Prostate gland (tissue), 2 donors: Measurements from ENCODE around the gene GPC5. TPM values are rescaled to one million over a fixed set of nuclear protein-coding genes. Genes with fewer than 3 reads are reported as not detected.

Experiments used
- DNase-seq: peaks from one replicate; pipeline ENCODE4 v3.0.0-alpha.2; 2019; ENCODE audit warnings: low spot score
- H3K27ac ChIP-seq, 2 donors: fragments of 200-600 bp; sonication (generic); 2 replicates each; pipeline ENCODE4 v1.5.1; 2017 to 2019
- H3K27me3 ChIP-seq: fragments of 200-600 bp; sonication (generic); replicated peaks from 2 replicates; pipeline ENCODE4 v1.5.1; 2019; ENCODE audit not compliant: insufficient read depth
- H3K36me3 ChIP-seq, 2 donors: fragments of 200-600 bp; sonication (generic); 1 replicate in 1 of 2; 2 replicates in 1 of 2; pipeline versions ENCODE4 v1.5.1 to v1.8.1; 2017 to 2019
- H3K4me1 ChIP-seq: fragments of 200-600 bp; sonication (generic); replicated peaks from 2 replicates; pipeline ENCODE4 v1.5.1; 2019
- H3K4me3 ChIP-seq, 2 donors: fragments of 200-600 bp; sonication (generic); 2 replicates each; pipeline ENCODE4 v1.5.1; 2017 to 2019
- H3K9me3 ChIP-seq: fragments of 200-600 bp; sonication (generic); 2 replicates; pipeline ENCODE4 v1.5.1; 2017
- CTCF ChIP-seq, 4 experiments: fragments of 200-600 bp in 2 of 4; fragments of 450-650 bp in 2 of 4; sonication (generic) in 2 of 4; IDR thresholded peaks; 1 replicate in 3 of 4; 2 replicates in 1 of 4; pipeline ENCODE4 v1.5.1; 2016 to 2019; ENCODE audit warnings: antibody characterized with exemption in 4 of 4, mild to moderate bottlenecking in 2 of 4, moderate library complexity in 2 of 4
- POLR2A ChIP-seq: fragments of 450-650 bp; IDR thresholded peaks from one replicate; pipeline ENCODE4 v1.6.1; 2016; ENCODE audit warnings: antibody characterized with exemption, mild to moderate bottlenecking
- POLR2AphosphoS5 ChIP-seq: sonication (generic); formaldehyde crosslinking; IDR thresholded peaks from one replicate; pipeline ENCODE4 v1.6.1; 2017; ENCODE audit warnings: antibody characterized with exemption
- WGBS: methylation state at CpG from one replicate; pipeline ENCODE4 v1.1.5; 2018; 5-methylcytosine and 5-hydroxymethylcytosine counted together
- intact Hi-C: fragments of 100-400 bp; cut with DNase I; formaldehyde crosslinking; loops from one replicate; pipeline ENCODE4 v1.14.2; 2022
- total RNA-seq, 2 donors: library from RNA; depleted of rRNA; stranded (reverse); fragments of >200 nt; gene quantifications; one replicate each; pipeline ENCODE4 v1.1.0, GENCODE V29; 2016

GPC5 gene
- total RNA-seq, 2 donors from 2014 or later = 0.23 to 35.0 TPM

DNA sequence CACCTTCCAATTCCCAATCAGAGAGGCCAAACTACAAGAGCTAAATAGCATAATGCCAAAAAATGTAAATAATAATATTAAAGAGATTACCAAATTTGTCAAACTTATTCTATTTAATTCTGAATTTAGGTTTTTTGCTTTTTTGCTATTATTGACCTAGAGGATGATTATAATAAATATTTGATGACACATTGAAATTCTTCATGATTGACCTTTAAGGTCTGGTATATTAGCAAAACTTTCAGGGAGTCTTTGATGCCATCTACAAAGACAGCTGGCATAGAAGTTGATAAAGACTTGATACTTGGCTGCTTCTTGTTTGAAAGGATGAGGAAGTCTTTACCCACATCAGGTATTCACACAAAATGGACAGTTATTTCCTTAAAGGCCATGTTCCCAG lies 1168.3 kb downstream of the GPC5 start:
- Histone ChIP-seq H3K4me1 (no peaks in the 10 kb centered on the region), H3K4me3 (no peak overlapping the region), H3K27ac (no peak overlapping the region), H3K27me3 (no peaks in the 10 kb centered on the region), H3K9me3 (no peaks in the 10 kb centered on the region), H3K36me3 (no peaks in the 10 kb centered on the region)
- no peak for DNase-seq
- intact Hi-C loops = no loop called here
- TF ChIP-seq POLR2A (no peak), CTCF (IDR thresholded peaks at IDR 0.05) (no peak), POLR2AphosphoS5 (no peak)

DNA sequence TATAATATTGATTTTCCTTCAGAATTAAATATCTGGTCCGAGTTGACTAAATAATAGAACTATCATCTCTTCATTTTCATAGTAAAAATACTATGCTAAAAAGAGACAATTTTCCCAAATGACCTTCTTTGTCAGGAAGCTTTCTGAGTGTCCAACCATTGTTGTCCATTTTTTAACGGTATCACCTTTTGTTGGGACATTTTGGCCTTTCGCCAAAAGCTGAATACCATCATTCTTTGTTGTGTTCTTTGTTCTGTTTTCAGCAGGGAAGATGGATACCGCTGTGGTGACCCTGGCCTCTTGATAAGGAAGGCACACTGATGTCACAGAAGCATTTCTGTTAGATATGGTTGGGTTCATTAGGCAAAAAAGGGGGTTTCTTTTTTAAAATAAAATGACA lies 1173.8 kb downstream of the GPC5 start:
- no peak overlapping the region for H3K27ac ChIP-seq
- DNase-seq = no peak
- no peak overlapping the region for H3K4me3 ChIP-seq
- intact Hi-C loops = no loop called here
- no peaks in the 10 kb centered on the region for H3K9me3 ChIP-seq
- H3K4me1 ChIP-seq = no peaks in the 10 kb centered on the region
- no peaks in the 10 kb centered on the region for H3K36me3 ChIP-seq
- 84% methylated on average over 4 of the region's 4 CpGs for WGBS
- TF ChIP-seq POLR2A = no peak
- TF ChIP-seq POLR2AphosphoS5 = no peak
- H3K27me3 ChIP-seq = no peaks in the 10 kb centered on the region

DNA sequence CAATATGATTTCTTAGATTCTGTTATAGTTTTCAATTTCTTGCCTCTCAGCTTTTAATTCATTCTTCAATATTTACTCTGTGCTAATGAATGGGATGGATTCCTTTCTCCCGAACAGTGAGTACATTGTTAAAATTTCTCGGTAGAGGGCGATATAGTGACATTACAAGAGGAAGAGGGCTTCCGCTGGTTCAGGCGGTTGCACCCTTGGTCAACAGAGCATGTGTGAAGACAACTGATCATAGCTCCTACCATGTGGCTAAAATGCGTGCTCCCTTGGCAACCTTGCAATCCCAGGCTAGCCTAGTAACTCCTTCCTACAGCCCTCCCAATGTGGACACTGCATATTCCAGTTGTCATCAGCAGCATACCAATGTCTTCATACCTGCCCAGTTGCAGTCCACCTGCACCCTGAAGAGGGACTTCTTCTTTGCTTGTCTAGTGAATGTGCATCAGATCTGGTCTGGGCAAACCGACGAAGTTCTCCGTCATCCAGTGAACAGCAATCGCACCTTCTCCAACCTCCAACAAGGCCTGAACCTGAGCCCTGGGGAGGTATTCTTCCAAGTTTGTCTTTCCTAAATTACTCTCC lies 1175.1 kb downstream of the GPC5 start:
- Histone ChIP-seq H3K27ac (no peak overlapping the region), H3K36me3 (no peaks in the 10 kb centered on the region), H3K9me3 (no peaks in the 10 kb centered on the region), H3K4me3 (no peak overlapping the region), H3K27me3 (no peaks in the 10 kb centered on the region), H3K4me1 (no peaks in the 10 kb centered on the region)
- intact Hi-C loops = no loop called here
- no peak for DNase-seq
- TF ChIP-seq POLR2A = no peak
- 67% methylated on average over 10 of the region's 10 CpGs for WGBS

- 25% methylated on average over 1 of the region's 1 CpG for WGBS
- Histone ChIP-seq H3K36me3 (no peaks in the 10 kb centered on the region), H3K4me3 (no peak overlapping the region), H3K9me3 (no peaks in the 10 kb centered on the region), H3K4me1 (no peaks in the 10 kb centered on the region), H3K27me3 (no peaks in the 10 kb centered on the region), H3K27ac (no peak overlapping the region)
- TF ChIP-seq POLR2A = no peak
- TF ChIP-seq CTCF (IDR thresholded peaks at IDR 0.05) = no peak
- TF ChIP-seq POLR2AphosphoS5 = no peak
- intact Hi-C loops = no loop called here
- DNase-seq = no peak
Observed at GRCh38 chr13:92574499-92574898, 1176.1 kb downstream of the GPC5 start.

DNA sequence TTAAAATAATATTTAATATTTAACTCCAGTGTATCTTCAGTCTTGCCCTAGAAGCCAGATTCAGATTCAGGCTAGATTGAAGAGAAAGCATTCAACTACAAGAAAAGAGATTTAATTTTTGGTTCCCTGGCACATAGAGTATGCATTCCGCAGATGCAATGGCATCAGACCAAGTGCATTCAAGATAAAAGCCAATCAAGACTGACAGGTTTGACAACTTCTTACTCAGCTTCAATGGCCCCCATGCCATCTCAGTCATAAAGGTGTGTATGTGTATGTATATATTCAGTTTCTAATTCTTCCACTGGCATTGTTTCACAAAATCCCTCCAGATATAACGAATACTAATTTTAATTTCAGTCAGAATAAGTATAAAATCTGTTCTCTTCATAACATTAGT lies 1177.4 kb downstream of the GPC5 start:
- intact Hi-C loops = no loop called here
- TF ChIP-seq POLR2A = no peak
- TF ChIP-seq CTCF (IDR thresholded peaks at IDR 0.05) = no peak
- TF ChIP-seq POLR2AphosphoS5 = no peak
- Histone ChIP-seq H3K36me3 (no peaks in the 10 kb centered on the region), H3K27me3 (no peaks in the 10 kb centered on the region), H3K4me1 (no peaks in the 10 kb centered on the region), H3K4me3 (no peak overlapping the region), H3K9me3 (no peaks in the 10 kb centered on the region), H3K27ac (no peak overlapping the region)
- 73% methylated on average over 2 of the region's 2 CpGs for WGBS
- no peak for DNase-seq

- 97% methylated on average over 6 of the region's 6 CpGs for WGBS
- intact Hi-C loops = no loop called here
- Histone ChIP-seq H3K36me3 (no peaks in the 10 kb centered on the region), H3K9me3 (no peaks in the 10 kb centered on the region), H3K27me3 (no peaks in the 10 kb centered on the region), H3K4me1 (no peaks in the 10 kb centered on the region), H3K4me3 (no peak overlapping the region), H3K27ac (no peak overlapping the region)
- TF ChIP-seq POLR2AphosphoS5 = no peak
- no peak for TF ChIP-seq CTCF (IDR thresholded peaks at IDR 0.05)
- no peak for TF ChIP-seq POLR2A
- DNase-seq = no peak
Observed at GRCh38 chr13:92578358-92578757, 1179.9 kb downstream of the GPC5 start.
